ENCODE measurements around the gene KLHDC4. TPM values are rescaled to one million over a fixed set of nuclear protein-coding genes. Genes with fewer than 3 reads are reported as not detected.

The KLHDC4 gene
- total and polyA plus RNA-seq, 2 experiments from 2014 or later: 23.0 to 41.1 TPM

DNA sequence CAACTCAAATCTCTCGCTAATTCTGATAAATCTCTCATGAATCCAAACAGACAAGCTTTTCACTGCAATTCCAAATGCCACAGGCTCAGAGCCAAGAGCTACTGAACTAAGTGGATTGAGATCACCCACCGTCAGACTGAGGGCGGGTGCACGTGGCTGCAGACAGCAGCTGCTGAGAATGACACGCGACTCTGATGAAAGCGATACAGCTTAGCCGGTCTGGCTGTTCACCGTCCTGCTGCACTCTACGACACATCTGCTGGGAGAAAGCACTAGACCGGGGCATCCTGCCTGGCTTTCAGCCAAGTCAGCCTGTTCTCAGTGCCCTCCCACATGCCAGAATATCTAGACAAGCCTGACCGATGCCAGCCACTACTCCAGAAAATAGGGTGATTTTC, 42.6 kb downstream of the KLHDC4 start:
- H3K4me2 ChIP-seq: no peak overlapping the region
- ATAC-seq (no peak), DNase-seq (ENCODE audit: low spot score) (no peak)
- H3K4me3 ChIP-seq: no peak overlapping the region
- H3K9me2 ChIP-seq (ENCODE audit: insufficient read depth): no peaks in the 10 kb centered on the region
- no peaks in the 10 kb centered on the region; the same call in 1 of the 2 replicates for H3F3A ChIP-seq (replicated peaks; ENCODE audit: low read depth)
- peaks cover 37% of the 10 kb centered on the region for H3K79me2 ChIP-seq (replicated peaks; ENCODE audit: insufficient read depth)
- no peak overlapping the region for H3K27ac ChIP-seq (ENCODE audit: low read depth)
- peaks cover 8% of the 10 kb centered on the region for H3K27me3 Mint-ChIP-seq (ENCODE audit: insufficient read depth, low read depth, poor library complexity)
- H3K36me3 Mint-ChIP-seq (ENCODE audit: low read depth): peaks cover 70% of the 10 kb centered on the region
- H3K36me3 ChIP-seq (ENCODE audit: insufficient read depth): peaks cover 14% of the 10 kb centered on the region
- peaks cover 25% of the 10 kb centered on the region for H4K20me1 ChIP-seq (replicated peaks; ENCODE audit: insufficient read depth)
- TF ChIP-seq ZNF114 (CRISPR knock-in tag; IDR thresholded peaks at IDR 0.05): no peak
- TF ChIP-seq, protein P1, sequence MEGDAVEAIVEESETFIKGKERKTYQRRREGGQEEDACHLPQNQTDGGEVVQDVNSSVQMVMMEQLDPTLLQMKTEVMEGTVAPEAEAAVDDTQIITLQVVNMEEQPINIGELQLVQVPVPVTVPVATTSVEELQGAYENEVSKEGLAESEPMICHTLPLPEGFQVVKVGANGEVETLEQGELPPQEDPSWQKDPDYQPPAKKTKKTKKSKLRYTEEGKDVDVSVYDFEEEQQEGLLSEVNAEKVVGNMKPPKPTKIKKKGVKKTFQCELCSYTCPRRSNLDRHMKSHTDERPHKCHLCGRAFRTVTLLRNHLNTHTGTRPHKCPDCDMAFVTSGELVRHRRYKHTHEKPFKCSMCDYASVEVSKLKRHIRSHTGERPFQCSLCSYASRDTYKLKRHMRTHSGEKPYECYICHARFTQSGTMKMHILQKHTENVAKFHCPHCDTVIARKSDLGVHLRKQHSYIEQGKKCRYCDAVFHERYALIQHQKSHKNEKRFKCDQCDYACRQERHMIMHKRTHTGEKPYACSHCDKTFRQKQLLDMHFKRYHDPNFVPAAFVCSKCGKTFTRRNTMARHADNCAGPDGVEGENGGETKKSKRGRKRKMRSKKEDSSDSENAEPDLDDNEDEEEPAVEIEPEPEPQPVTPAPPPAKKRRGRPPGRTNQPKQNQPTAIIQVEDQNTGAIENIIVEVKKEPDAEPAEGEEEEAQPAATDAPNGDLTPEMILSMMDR (conservative IDR thresholded peaks at IDR 0.05; ENCODE audit: low read depth in 2 of 2): no peak
- no peak for TF ChIP-seq NANOG (IDR thresholded peaks at IDR 0.05; ENCODE audit: borderline replicate concordance)
- no peak for TF ChIP-seq POLR2AphosphoS5 (IDR thresholded peaks at IDR 0.05; ENCODE audit: low read depth)
- no peak for TF ChIP-seq EZH2 (IDR thresholded peaks at IDR 0.05; ENCODE audit: low read depth, unreplicated experiment)
- TF ChIP-seq JUNB (IDR thresholded peaks at IDR 0.05; ENCODE audit: unreplicated experiment): no peak
- TF ChIP-seq, protein P2, sequence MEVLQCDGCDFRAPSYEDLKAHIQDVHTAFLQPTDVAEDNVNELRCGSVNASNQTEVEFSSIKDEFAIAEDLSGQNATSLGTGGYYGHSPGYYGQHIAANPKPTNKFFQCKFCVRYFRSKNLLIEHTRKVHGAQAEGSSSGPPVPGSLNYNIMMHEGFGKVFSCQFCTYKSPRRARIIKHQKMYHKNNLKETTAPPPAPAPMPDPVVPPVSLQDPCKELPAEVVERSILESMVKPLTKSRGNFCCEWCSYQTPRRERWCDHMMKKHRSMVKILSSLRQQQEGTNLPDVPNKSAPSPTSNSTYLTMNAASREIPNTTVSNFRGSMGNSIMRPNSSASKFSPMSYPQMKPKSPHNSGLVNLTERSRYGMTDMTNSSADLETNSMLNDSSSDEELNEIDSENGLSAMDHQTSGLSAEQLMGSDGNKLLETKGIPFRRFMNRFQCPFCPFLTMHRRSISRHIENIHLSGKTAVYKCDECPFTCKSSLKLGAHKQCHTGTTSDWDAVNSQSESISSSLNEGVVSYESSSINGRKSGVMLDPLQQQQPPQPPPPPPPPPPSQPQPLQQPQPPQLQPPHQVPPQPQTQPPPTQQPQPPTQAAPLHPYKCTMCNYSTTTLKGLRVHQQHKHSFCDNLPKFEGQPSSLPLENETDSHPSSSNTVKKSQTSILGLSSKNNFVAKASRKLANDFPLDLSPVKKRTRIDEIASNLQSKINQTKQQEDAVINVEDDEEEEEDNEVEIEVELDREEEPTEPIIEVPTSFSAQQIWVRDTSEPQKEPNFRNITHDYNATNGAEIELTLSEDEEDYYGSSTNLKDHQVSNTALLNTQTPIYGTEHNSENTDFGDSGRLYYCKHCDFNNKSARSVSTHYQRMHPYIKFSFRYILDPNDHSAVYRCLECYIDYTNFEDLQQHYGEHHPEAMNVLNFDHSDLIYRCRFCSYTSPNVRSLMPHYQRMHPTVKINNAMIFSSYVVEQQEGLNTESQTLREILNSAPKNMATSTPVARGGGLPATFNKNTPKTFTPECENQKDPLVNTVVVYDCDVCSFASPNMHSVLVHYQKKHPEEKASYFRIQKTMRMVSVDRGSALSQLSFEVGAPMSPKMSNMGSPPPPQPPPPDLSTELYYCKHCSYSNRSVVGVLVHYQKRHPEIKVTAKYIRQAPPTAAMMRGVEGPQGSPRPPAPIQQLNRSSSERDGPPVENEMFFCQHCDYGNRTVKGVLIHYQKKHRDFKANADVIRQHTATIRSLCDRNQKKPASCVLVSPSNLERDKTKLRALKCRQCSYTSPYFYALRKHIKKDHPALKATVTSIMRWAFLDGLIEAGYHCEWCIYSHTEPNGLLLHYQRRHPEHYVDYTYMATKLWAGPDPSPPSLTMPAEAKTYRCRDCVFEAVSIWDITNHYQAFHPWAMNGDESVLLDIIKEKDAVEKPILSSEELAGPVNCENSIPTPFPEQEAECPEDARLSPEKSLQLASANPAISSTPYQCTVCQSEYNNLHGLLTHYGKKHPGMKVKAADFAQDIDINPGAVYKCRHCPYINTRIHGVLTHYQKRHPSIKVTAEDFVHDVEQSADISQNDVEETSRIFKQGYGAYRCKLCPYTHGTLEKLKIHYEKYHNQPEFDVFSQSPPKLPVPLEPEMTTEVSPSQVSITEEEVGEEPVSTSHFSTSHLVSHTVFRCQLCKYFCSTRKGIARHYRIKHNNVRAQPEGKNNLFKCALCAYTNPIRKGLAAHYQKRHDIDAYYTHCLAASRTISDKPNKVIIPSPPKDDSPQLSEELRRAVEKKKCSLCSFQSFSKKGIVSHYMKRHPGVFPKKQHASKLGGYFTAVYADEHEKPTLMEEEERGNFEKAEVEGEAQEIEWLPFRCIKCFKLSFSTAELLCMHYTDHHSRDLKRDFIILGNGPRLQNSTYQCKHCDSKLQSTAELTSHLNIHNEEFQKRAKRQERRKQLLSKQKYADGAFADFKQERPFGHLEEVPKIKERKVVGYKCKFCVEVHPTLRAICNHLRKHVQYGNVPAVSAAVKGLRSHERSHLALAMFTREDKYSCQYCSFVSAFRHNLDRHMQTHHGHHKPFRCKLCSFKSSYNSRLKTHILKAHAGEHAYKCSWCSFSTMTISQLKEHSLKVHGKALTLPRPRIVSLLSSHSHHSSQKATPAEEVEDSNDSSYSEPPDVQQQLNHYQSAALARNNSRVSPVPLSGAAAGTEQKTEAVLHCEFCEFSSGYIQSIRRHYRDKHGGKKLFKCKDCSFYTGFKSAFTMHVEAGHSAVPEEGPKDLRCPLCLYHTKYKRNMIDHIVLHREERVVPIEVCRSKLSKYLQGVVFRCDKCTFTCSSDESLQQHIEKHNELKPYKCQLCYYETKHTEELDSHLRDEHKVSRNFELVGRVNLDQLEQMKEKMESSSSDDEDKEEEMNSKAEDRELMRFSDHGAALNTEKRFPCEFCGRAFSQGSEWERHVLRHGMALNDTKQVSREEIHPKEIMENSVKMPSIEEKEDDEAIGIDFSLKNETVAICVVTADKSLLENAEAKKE (CRISPR knock-in tag; IDR thresholded peaks at IDR 0.05): no peak
- TF ChIP-seq EZH2phosphoT487 (IDR thresholded peaks at IDR 0.05; ENCODE audit: unreplicated experiment): no peak
- no peak for TF ChIP-seq ZNF331 (CRISPR knock-in tag; IDR thresholded peaks at IDR 0.05; ENCODE audit: low read depth)
- TF ChIP-seq, protein P3, sequence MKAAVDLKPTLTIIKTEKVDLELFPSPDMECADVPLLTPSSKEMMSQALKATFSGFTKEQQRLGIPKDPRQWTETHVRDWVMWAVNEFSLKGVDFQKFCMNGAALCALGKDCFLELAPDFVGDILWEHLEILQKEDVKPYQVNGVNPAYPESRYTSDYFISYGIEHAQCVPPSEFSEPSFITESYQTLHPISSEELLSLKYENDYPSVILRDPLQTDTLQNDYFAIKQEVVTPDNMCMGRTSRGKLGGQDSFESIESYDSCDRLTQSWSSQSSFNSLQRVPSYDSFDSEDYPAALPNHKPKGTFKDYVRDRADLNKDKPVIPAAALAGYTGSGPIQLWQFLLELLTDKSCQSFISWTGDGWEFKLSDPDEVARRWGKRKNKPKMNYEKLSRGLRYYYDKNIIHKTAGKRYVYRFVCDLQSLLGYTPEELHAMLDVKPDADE (IDR thresholded peaks at IDR 0.05): no peak
- no peak for TF ChIP-seq CREB1 (CRISPR knock-in tag; IDR thresholded peaks at IDR 0.05; ENCODE audit: low read depth)
- TF ChIP-seq STAT1 (IDR thresholded peaks at IDR 0.05; ENCODE audit: unreplicated experiment): no peak
- TF ChIP-seq, protein P4, sequence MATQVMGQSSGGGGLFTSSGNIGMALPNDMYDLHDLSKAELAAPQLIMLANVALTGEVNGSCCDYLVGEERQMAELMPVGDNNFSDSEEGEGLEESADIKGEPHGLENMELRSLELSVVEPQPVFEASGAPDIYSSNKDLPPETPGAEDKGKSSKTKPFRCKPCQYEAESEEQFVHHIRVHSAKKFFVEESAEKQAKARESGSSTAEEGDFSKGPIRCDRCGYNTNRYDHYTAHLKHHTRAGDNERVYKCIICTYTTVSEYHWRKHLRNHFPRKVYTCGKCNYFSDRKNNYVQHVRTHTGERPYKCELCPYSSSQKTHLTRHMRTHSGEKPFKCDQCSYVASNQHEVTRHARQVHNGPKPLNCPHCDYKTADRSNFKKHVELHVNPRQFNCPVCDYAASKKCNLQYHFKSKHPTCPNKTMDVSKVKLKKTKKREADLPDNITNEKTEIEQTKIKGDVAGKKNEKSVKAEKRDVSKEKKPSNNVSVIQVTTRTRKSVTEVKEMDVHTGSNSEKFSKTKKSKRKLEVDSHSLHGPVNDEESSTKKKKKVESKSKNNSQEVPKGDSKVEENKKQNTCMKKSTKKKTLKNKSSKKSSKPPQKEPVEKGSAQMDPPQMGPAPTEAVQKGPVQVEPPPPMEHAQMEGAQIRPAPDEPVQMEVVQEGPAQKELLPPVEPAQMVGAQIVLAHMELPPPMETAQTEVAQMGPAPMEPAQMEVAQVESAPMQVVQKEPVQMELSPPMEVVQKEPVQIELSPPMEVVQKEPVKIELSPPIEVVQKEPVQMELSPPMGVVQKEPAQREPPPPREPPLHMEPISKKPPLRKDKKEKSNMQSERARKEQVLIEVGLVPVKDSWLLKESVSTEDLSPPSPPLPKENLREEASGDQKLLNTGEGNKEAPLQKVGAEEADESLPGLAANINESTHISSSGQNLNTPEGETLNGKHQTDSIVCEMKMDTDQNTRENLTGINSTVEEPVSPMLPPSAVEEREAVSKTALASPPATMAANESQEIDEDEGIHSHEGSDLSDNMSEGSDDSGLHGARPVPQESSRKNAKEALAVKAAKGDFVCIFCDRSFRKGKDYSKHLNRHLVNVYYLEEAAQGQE (IDR thresholded peaks at IDR 0.05; ENCODE audit: unreplicated experiment): no peak
- H3K4me1 ChIP-seq (ENCODE audit: insufficient read depth): no peaks in the 10 kb centered on the region
- no peak overlapping the region for H3K27ac Mint-ChIP-seq
- H3K27me3 ChIP-seq (ENCODE audit: insufficient read depth): no peaks in the 10 kb centered on the region
- H3K4me1 Mint-ChIP-seq: peaks cover 3% of the 10 kb centered on the region; the same call in 2 of the 3 replicates
- peaks cover 9% of the 10 kb centered on the region; the same call in 2 of the 3 replicates for H3K9me3 Mint-ChIP-seq
- H3K4me3 Mint-ChIP-seq: no peak overlapping the region
- no peak overlapping the region for H2AFZ ChIP-seq

All from GM23338 (cell line).